Measurements from ENCODE around the gene SLC2A9.

SLC2A9 gene

DNA sequence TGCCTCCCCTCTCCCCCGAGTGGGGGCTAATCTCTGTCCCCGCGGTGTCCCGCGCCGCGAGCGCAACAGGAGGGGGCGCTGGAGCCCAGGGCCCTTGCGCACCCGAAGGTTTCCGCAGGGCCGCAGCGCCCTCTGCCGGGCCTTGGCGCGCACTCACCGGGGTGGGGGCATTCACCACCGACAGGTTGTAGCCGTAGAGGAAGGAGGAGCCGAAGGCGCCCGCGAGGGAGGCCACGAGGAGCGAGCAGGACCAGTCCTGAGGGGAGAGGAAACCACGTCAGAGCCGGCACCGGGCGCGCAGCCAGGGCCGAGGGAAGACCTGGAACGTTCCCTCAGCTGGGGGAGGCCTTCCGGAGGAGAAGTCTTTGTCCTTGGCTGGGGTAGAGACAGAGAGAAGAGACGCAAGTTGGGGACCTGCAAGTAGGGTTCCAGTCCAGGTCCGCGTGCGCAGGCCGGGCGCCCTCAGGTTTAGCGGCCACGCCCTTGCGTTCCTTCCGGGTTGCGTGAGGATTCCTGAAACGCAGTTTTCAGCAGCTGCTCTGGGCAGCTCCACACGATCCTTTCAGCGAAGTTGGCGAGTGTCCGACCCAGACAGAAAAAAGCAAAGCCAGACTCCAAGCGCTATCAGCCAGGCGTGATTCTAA, 2.4 kb downstream of the SLC2A9 start:
- peak; percentile 95 for DNase-seq

DNA sequence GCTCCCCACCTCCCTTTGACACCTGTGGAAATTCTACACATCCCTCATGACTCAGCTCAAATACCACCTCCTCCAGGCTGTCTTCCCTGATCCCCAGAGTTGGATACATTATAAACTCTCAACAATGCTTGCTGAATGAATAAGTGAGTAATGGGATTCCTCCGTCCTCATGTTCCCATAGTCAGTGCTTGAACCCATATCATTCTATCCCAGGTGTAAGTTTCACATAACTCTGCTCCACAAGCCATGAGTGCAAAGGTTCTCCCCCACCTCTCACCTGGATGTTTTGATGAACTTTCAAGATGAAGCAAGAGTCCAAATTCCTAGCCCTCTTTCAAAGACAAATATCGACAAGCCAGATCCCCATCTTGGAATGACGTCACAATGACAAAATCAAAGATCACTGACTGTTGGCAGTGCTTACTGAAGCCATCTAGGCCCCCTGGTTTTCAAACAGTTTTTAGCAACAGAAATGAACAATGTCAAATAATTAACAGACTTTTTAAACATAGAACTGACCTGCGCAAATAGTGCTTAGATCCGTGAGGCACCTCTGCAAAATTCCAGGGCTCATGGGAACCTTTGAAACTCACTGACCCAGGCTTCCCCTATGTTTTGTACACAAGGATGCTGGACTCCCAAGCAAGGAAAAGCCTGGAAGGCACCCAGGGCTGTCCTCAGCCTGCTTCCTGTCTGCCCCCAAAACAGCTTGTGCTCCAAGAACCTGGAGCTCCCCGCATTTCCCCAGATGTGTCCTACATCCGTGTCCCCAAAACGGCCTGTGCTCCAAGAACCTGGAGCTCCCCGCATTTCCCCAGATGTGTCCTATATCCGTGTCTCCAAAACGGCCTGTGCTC, 4.0 kb downstream of the SLC2A9 start:
- no peak for DNase-seq

DNA sequence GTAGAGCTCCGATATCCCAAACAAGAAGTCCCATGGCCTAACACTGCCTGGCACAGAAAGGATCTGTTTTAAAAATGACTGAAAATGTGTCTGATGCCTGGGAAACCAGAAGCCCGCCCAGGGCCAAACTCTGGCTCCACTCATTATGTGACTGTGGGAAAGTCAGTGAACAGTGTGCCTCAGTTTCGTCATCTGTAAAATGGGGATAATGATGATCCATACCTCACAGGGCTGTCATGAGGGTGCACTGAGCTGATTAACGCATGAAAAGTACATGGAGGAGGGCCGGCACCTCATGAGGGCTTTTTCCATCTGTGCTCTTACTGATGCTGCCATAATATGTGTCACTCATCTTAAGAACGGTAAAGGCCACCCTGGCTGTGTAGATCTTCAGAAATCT, 5.1 kb downstream of the SLC2A9 start:
- DNase-seq = no peak

DNA sequence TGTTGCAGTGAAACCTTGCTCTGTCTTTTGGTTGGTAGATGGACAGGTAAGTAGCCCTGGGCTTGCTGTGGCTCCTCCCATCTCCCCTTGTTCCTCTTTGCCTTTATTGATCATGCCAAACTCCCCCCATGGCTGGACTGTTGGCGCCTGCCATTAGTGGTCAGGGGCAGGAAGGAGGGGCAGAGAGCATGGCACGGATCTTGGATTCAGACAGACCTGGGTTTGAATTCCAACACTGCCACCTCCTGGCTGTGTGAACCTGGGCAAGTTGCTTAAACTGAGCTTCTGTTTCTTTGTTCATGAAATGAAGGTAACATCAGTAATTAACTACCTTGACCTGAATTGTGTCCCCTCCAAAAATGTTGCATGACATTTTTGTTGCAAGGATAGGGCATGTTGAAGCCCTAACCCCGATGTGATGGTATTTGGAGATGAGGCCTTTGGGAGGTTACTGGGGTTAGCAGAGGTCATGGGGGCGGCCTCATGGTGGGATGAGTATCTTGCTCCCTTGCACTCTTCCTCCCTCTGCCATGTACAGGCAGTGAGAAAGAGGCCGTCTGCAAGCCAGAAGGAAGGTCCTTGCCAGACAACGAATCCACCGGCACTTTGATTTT, 6.0 kb downstream of the SLC2A9 start:
- DNase-seq = peak; percentile 12

DNA sequence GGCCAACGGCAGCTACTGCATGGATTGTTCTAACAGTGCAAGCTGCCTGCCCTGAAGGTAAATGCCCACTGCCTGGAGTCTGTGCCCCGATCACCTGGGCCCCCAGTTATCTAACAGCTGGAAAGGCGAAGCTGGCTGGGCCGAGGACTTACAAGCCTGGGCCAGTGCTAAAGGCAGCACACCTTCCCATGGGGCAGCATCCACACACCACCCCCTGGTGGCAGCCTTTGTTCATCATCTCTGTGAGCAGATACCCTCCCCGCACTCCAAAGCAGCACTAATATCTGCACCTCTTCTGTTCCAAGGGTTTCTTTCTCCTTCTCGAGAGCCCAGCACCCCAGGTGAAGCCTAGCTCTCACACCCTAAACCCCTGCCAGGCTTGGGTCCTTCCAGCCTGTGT, 7.6 kb downstream of the SLC2A9 start:
- DNase-seq = peak; percentile 9

DNA sequence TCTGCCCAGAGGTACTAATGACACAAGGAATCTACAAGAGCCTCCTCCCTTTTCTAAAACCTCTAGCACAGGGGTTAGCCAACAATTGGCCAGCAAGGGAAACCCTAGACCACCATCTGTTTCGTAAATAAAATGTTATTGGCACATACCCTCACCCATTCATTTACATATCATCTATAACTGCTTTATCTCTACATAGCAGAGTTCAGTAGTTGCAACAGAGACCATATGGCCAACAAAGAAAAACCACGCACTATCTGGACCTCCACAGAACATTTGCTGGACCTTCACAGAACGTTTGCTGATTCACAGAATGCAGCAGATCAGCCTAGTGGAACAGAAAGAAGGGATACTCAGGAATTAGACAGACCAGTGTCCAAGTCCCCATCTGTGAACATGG, 9.4 kb downstream of the SLC2A9 start:
- no peak for DNase-seq

DNA sequence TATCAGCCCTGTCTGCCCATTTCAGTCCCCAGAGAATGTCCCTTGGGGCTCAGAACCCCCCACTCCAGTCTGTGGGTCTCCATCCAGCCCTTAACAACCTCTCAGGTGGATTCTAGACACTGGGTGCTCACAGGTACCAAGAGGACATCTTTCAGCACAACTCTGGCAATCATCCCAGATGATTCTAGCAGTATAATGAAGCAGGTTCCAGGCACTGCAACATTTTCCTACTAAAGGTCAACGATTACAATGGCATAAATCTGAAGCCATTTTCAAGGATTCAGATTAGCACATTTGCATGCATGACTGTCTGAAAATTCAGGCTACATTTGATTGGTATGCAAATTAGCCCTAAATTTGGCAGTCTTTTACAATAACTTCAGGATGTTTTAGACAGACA, 10.0 kb downstream of the SLC2A9 start:
- no peak for DNase-seq

DNA sequence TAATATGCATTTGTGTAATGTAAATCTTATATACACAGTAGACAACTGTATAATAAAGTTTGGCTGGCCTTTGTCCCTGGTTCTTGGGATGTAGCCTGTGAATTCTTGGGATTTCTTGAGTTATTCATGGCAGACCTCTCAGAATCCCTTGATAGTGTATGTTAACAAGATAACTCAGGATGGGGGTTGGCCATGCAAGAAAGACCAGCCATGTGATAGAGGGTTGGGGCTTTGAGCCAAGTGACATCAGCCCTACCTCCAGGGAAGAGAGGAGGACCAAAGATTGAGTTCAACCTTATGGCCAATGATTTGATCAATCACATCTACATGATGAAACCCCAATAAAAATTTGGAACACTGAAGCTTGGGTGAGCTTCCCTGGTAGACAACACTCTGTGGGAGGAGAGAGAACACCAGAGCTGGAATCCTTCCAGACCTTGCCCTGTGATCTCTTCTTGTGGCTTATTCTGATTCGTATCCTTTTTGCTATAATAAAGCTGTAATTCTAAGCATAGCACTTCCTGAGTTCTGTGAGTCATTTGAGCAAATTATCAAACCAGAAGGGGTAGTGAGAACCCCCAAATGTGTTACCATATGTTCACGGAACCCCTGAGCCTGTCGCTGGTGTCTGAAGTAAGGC, 11.3 kb downstream of the SLC2A9 start:
- DNase-seq = no peak

DNA sequence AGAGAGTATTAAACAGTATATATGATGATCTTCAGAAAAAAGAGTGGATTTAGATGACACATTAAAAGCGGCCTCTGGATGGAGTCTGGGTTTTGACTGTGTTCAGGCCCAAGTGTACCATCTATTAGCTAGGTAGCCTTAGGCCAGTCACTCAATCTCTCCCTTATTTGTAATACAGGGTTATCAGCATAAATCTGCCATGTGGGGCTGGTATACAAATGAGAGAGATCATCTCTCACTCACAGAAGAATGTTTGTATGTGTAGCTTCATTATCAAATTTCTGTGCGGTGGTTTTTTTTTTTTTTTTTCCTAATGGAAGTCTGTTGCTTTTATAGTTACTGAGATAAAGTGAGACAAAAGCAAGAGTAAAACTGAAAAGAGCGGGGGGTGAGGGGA, 12.7 kb downstream of the SLC2A9 start:
- DNase-seq = no peak

DNA sequence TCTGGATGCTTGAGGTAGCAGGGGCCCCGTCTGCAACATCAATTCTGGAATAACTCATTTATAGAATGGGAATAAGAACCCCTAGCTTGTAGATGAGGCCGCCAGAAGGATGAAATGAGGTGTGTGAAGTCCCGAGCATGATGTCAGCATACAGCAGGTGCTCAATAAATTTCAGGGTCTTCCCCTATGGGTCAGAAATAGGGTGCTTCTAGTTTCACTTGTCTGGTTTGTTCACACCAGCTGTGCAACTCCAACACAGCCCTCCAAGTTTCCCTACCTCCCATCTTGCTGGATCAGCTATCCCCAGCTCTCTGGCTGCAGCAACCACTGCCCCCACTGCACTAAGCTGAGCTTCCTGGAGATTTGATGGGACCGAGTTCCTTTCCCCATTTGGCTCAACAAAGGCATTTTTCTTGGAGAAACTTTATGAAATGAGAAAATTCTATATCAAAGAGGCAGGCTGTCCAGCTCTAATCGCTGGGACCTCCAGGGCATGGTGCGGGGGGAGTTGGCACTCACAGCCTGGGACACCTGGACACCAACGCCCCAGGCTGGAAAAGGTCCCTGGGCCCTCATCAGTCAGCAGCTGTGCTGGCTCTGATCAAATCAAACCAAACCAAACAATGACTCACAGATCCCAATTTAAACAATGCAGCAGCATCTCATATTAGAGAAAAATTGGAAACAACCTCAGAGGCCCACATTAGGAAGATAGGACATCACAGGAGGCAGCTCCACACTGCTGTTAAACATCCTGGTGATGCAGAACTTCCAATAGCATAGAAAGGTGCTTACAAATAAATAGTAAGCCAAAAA, 13.3 kb downstream of the SLC2A9 start:
- DNase-seq = no peak

DNA sequence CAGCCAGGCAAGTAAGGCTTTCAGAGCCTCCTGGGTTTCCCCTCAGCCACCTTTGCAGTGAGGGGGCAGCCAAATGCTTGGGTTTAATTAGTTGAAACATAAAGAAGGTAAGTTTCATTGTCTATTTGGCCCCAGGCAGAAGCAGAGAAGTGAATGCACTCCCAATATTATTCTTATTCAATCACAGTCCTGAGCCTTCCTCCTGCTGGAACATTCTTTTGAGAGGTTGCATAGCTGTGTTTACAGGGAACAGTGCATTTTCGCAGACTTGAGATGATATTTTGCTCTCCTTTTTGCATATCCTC, 13.9 kb downstream of the SLC2A9 start:
- DNase-seq = no peak

DNA sequence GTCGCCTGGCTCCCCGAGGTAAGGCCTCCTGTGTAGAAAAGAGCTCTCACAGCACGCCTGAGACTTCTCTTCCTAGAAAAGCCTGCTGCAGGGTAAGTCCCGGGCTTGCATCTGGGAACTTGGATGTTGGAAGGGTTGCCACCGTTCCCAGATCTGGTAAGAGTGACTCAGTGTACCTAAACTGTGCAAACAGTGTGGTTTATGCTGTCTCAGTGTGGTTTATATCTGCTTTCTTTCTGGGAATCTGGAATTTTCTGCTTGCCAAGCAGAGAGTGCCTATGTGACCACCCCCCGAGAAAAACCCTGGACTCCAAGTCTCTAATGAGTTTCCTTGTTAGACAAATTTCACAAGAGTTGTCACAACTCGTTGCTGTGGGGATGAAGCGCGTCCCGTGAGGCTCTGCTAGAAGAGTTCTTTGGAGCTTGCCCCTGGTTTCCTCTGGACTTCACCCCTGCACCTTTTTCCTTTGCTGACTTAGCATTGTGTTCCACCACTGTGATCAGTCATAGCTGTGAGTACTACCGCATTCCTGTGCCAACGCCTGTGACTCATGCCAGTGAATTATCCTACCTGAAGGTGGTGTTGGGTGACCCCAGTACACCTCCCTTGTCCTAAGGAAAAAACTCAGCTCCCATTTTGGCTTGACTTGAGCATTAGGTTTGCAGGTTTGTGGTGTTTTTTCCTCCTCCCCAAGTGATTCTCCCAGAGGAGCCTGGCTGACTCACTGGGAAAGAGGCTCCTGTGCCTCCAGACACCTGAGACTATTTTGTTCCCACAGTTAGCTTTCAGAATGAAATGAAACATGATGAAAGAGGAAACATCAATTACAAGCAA, 14.5 kb downstream of the SLC2A9 start:
- DNase-seq = no peak

DNA sequence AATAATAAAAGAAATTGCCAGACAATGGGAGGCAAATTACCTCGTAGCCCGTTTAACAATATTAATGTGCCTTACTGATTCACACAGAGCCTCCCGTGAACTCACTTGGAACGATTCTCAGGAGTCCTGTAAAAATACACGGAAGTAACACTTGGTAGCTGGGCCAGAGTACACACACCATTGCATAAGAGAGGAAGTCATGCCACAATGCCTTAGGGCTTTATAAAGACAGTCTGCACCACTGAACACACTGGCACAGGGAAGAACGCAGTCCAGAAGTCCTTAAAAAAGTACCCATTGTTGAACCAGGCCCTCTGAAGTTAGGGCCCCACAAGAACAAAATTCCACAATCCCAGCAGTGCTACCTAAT, 15.1 kb downstream of the SLC2A9 start:
- no peak for DNase-seq

DNA sequence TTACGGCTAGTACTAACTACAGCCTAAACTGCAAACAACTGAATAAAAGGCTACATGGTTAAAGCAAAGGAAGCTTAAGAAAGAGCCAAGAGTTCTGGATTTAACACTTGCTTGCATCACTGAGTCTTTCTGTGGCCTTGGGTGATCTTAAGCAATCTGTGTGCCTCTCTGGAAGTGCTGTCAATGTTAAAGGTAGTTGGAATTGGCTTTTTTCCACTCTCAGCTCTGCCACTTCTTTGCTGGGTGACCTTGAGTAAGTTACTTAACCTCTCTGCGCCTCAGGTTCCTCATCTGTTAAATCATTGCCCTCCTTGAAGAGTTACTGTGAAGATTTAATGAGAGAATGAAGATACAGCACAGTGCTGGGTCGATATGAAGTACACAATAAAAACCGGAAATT, 15.7 kb downstream of the SLC2A9 start:
- DNase-seq = no peak

DNA sequence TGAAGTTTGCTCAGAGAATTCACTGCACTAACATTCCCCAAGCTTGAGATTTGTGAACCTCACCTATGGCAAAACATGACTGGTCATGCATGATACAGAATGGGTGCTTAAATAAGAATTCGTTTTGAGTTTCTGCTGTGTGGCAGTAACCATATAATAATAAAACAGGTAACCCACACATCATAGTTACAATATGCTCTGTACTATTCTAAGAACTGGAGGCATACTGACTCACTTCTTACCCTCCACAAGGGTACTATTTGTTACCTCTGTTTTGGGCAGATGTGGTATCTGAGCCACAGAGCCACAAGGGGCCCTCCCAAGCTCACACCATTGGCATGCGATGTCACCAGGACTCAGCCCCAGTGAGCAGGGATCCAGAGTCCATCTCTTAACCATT, 17.6 kb downstream of the SLC2A9 start:
- no peak for DNase-seq

DNA sequence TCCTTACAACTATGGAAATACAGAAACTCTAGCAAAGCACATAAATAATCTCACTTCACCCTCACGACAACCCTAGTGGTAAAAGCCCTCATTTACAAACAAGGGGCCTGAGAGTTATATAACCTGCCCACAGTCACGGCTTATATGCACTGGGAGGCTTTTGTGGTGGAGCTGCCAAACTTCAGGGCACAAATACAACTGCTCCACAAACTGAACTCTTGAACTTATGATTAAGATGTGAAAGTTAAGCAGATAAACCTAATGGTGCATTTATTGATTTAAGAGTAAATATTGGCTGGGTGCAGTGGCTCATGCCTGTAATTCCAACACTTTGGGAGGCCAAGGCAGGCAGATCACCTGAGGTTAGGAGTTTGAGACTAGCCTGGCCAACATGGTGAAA, 19.0 kb downstream of the SLC2A9 start:
- no peak for DNase-seq

DNA sequence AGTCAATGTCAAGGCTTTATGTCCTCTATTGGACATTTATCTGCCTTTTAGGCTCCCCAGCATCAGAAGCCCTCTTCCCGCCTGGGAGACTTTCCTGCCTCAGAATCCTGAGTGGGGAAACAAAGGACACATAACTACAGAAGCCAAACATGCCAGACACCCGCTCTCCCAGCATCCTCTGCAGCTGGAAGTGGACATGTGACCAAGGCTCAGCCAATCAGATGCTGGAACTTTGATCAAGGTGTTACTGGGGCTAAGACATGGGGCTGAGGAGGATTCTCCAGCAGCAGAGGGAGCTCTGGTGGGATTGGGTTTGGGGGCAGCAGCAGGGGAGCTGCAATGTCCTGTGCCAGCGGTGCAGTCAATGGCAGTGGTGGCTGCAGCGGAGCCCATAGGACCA, 19.5 kb downstream of the SLC2A9 start:
- DNase-seq = no peak

DNA sequence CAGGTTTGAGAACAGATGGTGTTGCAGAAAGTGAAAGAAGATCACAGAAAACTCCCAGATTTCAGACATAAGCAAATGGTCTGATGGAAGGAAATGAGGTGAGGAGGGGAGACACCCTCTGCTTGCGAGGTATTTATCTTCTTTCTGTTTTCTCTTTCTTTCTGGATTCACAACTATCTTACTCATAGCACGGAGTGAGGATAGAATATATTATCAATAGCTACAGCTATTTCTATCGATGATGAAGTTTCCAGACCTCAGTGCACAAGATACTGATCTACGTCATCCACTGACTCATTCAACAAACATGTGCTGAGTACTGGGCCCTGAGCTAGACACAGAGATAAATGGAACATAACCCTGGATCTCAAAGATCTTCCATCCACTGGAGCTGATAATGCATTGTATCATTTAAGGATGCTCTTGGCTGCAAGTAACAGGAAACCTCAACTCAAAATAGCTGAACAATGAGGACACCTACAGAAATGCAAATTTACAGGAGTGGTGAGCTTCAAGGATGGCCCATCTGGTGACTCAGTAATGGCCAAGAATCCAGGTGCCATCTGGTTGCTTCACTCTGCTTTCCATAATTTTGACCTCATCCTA, 21.2 kb downstream of the SLC2A9 start:
- DNase-seq = no peak

DNA sequence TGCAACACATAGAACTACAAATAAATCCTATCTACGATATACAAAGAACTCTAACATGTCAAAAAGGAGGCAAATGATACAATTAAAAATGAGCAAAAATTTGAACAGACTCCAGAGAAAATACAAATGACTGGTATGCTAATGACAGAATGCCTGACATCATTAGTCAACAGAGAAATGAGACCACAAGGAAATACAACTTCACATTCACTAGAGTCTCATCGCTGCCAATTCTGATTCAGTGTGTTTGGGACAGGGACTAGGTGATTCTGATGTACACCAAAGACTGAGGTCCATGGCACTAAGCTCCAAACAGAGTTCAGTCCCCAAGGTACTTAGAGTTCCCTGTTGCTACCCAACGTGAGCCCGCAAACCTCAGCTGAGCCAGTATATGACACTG, 23.4 kb downstream of the SLC2A9 start:
- DNase-seq = no peak

DNA sequence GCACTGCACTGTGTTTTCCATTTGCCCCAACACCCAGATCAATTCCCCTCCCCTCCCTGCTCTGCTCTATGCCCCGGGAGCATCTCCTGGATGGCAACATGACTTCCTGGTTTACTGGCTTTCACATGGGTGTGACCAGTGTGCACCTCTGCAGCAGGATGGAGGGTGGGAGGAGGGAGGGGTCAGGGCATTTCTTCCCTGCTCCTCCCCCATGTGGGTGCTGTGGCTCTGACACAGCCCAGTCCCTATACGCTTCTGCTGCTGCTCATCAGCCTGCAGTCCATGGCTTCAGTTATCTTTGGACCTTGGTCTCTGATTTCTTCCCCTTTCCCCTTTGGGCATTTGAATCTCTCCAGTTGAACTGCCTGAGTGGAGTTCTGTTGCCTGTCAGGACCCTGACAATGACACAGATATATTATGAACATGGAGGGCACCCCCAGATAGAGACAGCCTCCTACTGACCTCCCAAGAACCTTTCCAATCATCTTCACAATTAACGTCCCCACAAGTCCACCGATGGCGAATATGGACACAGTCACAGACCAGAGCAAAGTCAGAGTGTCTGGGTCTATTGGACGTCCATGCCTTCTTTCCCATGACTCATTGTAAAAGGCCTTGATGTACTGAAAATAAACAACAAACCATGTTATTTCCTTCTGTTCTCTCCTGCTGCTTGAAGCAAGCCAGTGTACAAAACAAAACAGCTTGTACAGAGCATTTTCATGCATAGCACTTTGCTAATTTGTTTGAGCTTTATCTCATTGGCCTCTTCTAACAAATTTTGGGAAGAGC, 24.8 kb downstream of the SLC2A9 start:
- no peak for DNase-seq
